ENCODE results near the gene ORM1. TPM values are rescaled to one million over a fixed set of nuclear protein-coding genes. Genes with fewer than 3 reads are reported as not detected.

Gene ORM1
- total and polyA plus RNA-seq, 2 donors: 3.1 to 3.4 TPM

DNA sequence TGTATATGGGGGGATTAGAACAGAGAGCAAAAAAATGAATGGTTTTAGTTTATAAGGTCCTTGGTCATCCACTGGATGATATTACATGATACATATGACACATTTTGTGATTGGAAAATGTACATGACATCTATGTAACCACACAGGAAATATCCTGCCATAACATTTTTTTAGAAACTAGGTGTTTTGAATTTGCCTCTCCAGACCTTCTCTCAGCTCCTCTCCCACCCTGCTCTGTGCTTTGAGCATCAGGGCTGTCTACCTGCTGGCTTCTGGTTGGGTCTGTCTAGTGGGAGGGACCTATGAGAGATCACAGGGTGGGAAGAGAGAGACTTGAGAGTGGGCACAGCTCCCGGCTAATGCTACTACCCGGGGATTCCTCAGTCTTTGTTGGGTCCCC is 40.5 kb downstream of the ORM1 start:
- Histone ChIP-seq H3K27me3 (ENCODE audit: control insufficient read depth in 2 of 2, insufficient read depth in 1 of 2, low read length in 1 of 2) (no peaks in the 10 kb centered on the region), H3K4me3 (ENCODE audit: low read length in 2 of 2) (no peak overlapping the region), H3K4me1 (ENCODE audit: control insufficient read depth in 2 of 2, insufficient read depth in 2 of 2, low read length in 2 of 2) (peaks cover 20 to 31% of the 10 kb centered on the region in 2 donors), H3K9me3 (ENCODE audit: control insufficient read depth in 2 of 2, insufficient read depth in 1 of 2, low read length in 1 of 2) (no peaks in the 10 kb centered on the region), H3K27ac (ENCODE audit: low read depth in 1 of 2, low read length in 1 of 2) (peak overlapping the region in 1 of 2 donors; percentile 62), H3K36me3 (ENCODE audit: control insufficient read depth in 2 of 2, insufficient read depth in 2 of 2, low read length in 1 of 2) (peaks cover 79 to 96% of the 10 kb centered on the region in 2 donors)
- no peak for DNase-seq (ENCODE audit: low read depth in 6 of 9, low spot score in 9 of 9)
- WGBS: 61% methylated on average over 2 of the region's 2 CpGs

DNA sequence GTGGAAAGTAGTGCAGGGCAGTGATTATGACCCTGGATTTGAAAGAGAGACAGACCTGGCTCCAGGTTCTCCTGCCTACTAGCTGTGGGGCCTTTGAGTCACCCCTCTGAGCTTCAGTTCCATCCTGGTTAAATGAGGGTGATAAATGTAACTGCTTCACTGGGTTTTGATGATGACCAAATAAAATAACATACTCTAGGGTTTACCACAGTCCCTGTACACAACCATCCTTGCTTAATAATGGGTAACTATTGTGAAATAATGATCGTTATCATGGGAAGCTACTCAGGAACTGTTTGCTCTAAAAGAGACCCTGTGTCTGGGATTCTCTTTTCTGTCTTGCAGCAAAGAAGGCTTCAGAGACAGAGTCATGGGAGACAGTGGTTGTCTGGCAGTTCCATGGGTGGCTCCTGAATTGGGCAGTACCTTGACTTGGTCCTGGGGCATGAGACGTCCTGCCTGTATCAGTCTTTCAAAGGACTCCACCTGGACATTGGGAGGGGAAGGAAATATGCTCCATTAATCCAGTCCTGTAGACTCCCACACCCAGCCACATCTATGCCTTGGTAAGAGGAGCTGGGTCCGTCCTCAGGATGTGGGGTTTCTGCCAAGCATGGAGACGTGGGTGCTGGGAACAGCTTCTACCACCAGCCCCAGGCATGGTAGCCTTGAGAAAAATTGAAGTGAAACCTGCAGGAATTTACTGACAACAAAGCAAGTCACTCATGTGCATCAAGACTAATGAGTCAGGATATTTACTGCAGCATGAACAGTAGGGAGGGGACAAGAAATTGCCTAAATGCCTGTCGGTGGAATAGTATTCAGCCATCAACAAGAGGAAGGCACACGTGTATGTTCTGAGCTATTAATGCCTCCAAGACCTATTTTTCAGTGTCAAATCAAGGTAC is 41.5 kb downstream of the ORM1 start:
- H3K36me3 ChIP-seq (ENCODE audit: control insufficient read depth in 2 of 2, insufficient read depth in 2 of 2, low read length in 1 of 2): peaks cover 83 to 98% of the 10 kb centered on the region in 2 donors
- WGBS: 76% methylated on average over 6 of the region's 6 CpGs
- H3K9me3 ChIP-seq (ENCODE audit: control insufficient read depth in 2 of 2, insufficient read depth in 1 of 2, low read length in 1 of 2): no peaks in the 10 kb centered on the region
- H3K4me3 ChIP-seq (ENCODE audit: low read length in 2 of 2): no peak overlapping the region
- peaks cover 23 to 39% of the 10 kb centered on the region in 2 donors for H3K4me1 ChIP-seq (ENCODE audit: control insufficient read depth in 2 of 2, insufficient read depth in 2 of 2, low read length in 2 of 2)
- no peaks in the 10 kb centered on the region for H3K27me3 ChIP-seq (ENCODE audit: control insufficient read depth in 2 of 2, insufficient read depth in 1 of 2, low read length in 1 of 2)
- DNase-seq (ENCODE audit: low read depth in 6 of 9, low spot score in 9 of 9): no peak
- H3K27ac ChIP-seq (ENCODE audit: low read depth in 1 of 2, low read length in 1 of 2): peak overlapping the region; percentile 7 to 11

DNA sequence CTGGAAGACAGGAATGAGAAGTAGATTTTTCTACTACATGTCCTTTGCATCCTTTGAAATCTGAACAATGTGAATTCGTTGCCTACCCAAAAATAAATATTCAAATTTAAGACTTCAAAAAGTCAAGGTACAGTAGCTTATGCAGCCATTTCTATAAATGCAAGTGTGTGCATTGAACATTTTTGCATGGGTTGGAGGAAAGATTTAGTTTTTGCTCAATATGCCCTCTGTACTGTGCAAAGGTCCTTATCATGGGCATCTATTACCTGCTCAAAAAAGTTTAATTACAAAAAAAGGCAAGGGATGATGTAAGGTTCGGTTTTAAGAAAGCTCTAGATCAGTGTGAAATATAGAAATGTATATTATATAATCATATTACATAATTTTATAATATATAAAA is 42.3 kb downstream of the ORM1 start:
- WGBS: 96% methylated on average over 2 of the region's 2 CpGs
- Histone ChIP-seq H3K36me3 (ENCODE audit: control insufficient read depth in 2 of 2, insufficient read depth in 2 of 2, low read length in 1 of 2) (peaks cover 83 to 98% of the 10 kb centered on the region in 2 donors), H3K4me1 (ENCODE audit: control insufficient read depth in 2 of 2, insufficient read depth in 2 of 2, low read length in 2 of 2) (peaks cover 31 to 47% of the 10 kb centered on the region in 2 donors), H3K27me3 (ENCODE audit: control insufficient read depth in 2 of 2, insufficient read depth in 1 of 2, low read length in 1 of 2) (no peaks in the 10 kb centered on the region), H3K27ac (ENCODE audit: low read depth in 1 of 2, low read length in 1 of 2) (no peak overlapping the region), H3K9me3 (ENCODE audit: control insufficient read depth in 2 of 2, insufficient read depth in 1 of 2, low read length in 1 of 2) (no peaks in the 10 kb centered on the region), H3K4me3 (ENCODE audit: low read length in 2 of 2) (no peak overlapping the region)
- DNase-seq (ENCODE audit: low read depth in 6 of 9, low spot score in 9 of 9): no peak

DNA sequence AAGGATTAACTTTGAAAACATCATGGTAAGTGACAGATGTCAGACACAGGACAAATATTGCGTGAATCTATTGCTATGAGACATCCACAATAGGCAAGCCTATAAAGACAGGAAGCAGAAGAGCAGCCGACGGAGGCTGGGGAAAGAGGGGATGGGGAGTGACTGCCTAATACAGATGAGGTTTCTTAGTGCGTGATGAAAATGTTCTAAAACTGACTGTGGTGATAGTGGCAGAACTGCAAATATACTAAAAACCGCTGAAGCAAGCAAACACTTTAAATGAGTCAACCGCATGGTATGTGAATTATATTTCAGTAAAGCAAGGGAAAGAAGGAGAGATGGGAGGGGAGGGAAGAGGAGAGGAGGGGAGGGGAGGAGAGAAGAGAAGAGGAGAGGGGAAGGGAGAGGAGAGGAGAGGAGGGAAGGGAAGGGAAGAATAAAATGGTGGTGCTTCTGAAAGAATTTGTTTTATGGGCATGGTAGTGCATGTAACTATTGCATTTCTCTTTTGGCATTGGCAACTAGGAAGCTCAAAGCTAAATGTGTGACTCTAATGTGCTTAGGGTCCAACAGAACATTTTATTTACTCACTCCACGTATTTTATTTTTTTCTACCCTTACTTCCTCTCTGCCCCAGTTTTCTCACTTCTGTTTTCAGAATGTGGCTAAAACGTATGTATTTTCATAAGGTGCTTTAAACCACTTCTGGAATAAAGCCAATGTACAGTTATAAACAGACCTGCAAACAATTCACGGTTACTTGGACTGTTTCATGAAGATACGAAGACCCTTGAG is 43.6 kb downstream of the ORM1 start:
- Histone ChIP-seq H3K9me3 (ENCODE audit: control insufficient read depth in 2 of 2, insufficient read depth in 1 of 2, low read length in 1 of 2) (no peaks in the 10 kb centered on the region), H3K4me3 (ENCODE audit: low read length in 2 of 2) (no peak overlapping the region), H3K36me3 (ENCODE audit: control insufficient read depth in 2 of 2, insufficient read depth in 2 of 2, low read length in 1 of 2) (peaks cover 71 to 90% of the 10 kb centered on the region in 2 donors), H3K4me1 (ENCODE audit: control insufficient read depth in 2 of 2, insufficient read depth in 2 of 2, low read length in 2 of 2) (peaks cover 44 to 60% of the 10 kb centered on the region in 2 donors), H3K27ac (ENCODE audit: low read depth in 1 of 2, low read length in 1 of 2) (peak overlapping the region; percentile 8 to 75), H3K27me3 (ENCODE audit: control insufficient read depth in 2 of 2, insufficient read depth in 1 of 2, low read length in 1 of 2) (no peaks in the 10 kb centered on the region)
- 23% methylated on average over 10 of the region's 10 CpGs for WGBS
- peak in 1 of 9 donors; percentile 33 for DNase-seq (ENCODE audit: low read depth in 6 of 9, low spot score in 9 of 9)

DNA sequence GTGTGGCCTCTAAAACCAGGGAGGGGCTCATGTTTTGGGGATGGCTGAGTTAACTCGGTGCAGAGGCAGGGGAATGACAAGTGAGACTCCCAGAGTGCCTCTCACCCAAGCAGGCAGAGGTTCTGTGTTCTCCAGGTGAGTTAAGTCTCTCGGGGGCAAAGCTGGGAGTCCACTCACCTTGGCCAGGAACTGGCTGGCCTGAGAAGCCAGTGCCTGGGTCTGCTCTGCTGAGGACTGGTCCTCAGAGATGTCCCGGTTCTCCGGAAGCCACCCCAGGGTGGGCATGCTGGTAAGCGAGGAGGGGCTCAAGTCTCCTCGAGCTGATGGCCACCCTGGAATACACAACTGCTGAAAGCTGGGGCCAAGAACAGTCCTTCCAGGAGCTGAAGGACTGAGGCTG is 44.5 kb downstream of the ORM1 start:
- WGBS: 92% methylated on average over 6 of the region's 6 CpGs
- Histone ChIP-seq H3K4me1 (ENCODE audit: control insufficient read depth in 2 of 2, insufficient read depth in 2 of 2, low read length in 2 of 2) (peaks cover 52 to 69% of the 10 kb centered on the region in 2 donors), H3K4me3 (ENCODE audit: low read length in 2 of 2) (no peak overlapping the region), H3K27me3 (ENCODE audit: control insufficient read depth in 2 of 2, insufficient read depth in 1 of 2, low read length in 1 of 2) (no peaks in the 10 kb centered on the region), H3K9me3 (ENCODE audit: control insufficient read depth in 2 of 2, insufficient read depth in 1 of 2, low read length in 1 of 2) (no peaks in the 10 kb centered on the region), H3K27ac (ENCODE audit: low read depth in 1 of 2, low read length in 1 of 2) (peak overlapping the region; percentile 75 to 77), H3K36me3 (ENCODE audit: control insufficient read depth in 2 of 2, insufficient read depth in 2 of 2, low read length in 1 of 2) (peaks cover 63 to 85% of the 10 kb centered on the region in 2 donors)
- DNase-seq (ENCODE audit: low read depth in 6 of 9, low spot score in 9 of 9): no peak

DNA sequence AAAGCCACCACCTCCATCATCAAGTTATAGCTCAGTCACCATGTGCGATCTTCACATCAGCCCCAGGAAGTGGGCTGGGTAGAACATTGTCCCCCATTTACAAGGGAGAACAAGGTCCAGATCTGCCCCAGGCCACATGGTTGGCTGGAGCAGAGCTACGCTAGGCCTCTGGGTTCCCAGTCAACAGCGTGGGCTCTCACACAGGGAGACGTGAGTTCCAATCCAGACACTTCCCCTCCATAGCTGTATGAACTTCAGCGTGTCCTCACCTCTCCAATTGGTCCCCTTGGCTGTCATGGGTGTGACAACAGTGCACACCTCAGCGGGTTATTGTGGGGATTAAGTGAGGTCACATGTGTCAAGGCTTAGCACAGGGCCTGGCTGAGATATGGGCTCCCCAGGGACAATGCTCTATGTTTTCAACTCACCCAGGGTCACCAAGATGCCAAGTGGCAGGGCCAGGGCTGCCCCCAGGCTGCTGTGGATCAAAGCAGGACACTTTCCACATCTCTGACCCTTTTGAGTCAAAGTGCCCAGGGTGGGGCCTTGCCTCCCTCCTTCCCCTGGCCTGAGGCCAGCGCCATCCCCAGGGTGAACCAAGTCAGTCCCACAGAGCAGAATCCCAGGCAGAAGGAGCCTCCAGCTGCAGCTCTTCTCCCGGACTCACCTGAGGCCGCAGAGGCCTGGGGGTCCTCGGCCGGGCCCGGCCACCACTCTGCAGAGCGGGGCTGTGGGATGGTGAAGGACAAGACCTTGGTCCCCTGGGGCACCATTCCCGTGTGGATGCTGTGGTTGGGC is 45.1 kb downstream of the ORM1 start:
- peaks cover 57 to 82% of the 10 kb centered on the region in 2 donors for H3K36me3 ChIP-seq (ENCODE audit: control insufficient read depth in 2 of 2, insufficient read depth in 2 of 2, low read length in 1 of 2)
- 95% methylated on average over 14 of the region's 14 CpGs for WGBS
- no peaks in the 10 kb centered on the region for H3K27me3 ChIP-seq (ENCODE audit: control insufficient read depth in 2 of 2, insufficient read depth in 1 of 2, low read length in 1 of 2)
- no peak for DNase-seq (ENCODE audit: low read depth in 6 of 9, low spot score in 9 of 9)
- H3K4me3 ChIP-seq (ENCODE audit: low read length in 2 of 2): no peak overlapping the region
- no peaks in the 10 kb centered on the region for H3K9me3 ChIP-seq (ENCODE audit: control insufficient read depth in 2 of 2, insufficient read depth in 1 of 2, low read length in 1 of 2)
- H3K4me1 ChIP-seq (ENCODE audit: control insufficient read depth in 2 of 2, insufficient read depth in 2 of 2, low read length in 2 of 2): peaks cover 58 to 75% of the 10 kb centered on the region in 2 donors
- peak overlapping the region; percentile 75 to 77 for H3K27ac ChIP-seq (ENCODE audit: low read depth in 1 of 2, low read length in 1 of 2)

DNA sequence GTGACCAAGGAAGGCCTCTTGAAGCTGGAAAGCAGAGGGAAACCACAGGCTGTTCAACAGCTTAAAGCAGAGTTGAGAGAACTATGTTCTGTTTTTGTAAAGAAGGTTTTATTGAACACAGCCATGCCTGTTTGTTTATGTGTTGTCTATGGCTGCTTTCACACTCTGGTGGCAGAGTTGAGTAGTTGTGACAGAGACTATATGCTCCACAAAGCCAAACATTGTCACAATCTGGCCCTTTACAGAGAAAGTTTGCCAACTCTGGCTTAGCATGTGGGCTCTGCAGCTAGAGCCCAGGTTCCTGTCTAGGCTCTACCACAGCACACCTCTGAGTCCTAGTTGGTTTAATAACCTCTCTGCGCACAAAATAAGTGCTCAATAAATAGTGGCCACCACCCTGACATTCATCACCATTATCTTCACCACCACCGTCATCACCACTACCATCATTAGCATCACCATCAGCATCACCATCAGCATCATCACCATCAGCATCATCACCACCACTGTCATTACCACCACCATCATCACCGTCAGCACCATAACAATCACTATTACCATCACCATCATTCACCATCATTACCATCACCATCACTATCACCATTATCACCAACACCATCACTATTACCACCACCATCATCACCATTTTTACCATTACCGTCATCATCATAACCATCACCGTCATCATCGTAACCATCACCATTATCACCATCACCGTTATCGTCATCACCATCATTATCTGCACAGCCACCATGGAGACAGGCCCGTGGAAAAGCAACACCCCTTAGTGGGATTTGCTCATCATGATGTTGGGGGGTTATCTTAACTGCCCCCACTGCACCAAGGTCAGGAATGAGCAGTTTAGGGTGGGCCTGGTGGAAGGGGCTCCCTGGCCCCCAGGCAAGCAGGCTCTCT is 46.6 kb downstream of the ORM1 start:
- no peak for DNase-seq (ENCODE audit: low read depth in 6 of 9, low spot score in 9 of 9)
- Histone ChIP-seq H3K4me1 (ENCODE audit: control insufficient read depth in 2 of 2, insufficient read depth in 2 of 2, low read length in 2 of 2) (peaks cover 65 to 80% of the 10 kb centered on the region in 2 donors), H3K9me3 (ENCODE audit: control insufficient read depth in 2 of 2, insufficient read depth in 1 of 2, low read length in 1 of 2) (no peaks in the 10 kb centered on the region), H3K27me3 (ENCODE audit: control insufficient read depth in 2 of 2, insufficient read depth in 1 of 2, low read length in 1 of 2) (no peaks in the 10 kb centered on the region), H3K27ac (ENCODE audit: low read depth in 1 of 2, low read length in 1 of 2) (peak overlapping the region; percentile 48 to 99), H3K4me3 (ENCODE audit: low read length in 2 of 2) (no peak overlapping the region), H3K36me3 (ENCODE audit: control insufficient read depth in 2 of 2, insufficient read depth in 2 of 2, low read length in 1 of 2) (peaks cover 49 to 76% of the 10 kb centered on the region in 2 donors)
- 98% methylated on average over 9 of the region's 9 CpGs for WGBS
